Mesenchymal stem cell (in vitro differentiated cells and primary cell): Measurements from ENCODE around the gene CLASRP. TPM values are rescaled to one million over a fixed set of nuclear protein-coding genes. Genes with fewer than 3 reads are reported as not detected.
"Not testable (repeated sequence)": the region's sequence is repeated elsewhere in the genome, so short reads cannot be mapped to it uniquely, and the experiment has no call there.

Experiments used
- DNase-seq: peaks from one replicate; pipeline ENCODE4 v3.0.0-alpha.2; 2013
- H2AFZ ChIP-seq: one replicate; pipeline ENCODE4 v1.6.1; 2013; ENCODE audit warnings: low read depth, mild to moderate bottlenecking, control low read depth, inconsistent platforms, low read length, moderate library complexity
- H2AK5ac ChIP-seq: 2 replicates; pipeline ENCODE4 v1.6.1; 2013; ENCODE audit warnings: low read length, moderate library complexity, mild to moderate bottlenecking, inconsistent platforms; ENCODE audit not compliant: severe bottlenecking
- H2BK120ac ChIP-seq: one replicate; pipeline ENCODE4 v1.6.1; 2013; ENCODE audit warnings: low read depth, mild to moderate bottlenecking, inconsistent platforms, low read length, moderate library complexity
- H2BK12ac ChIP-seq, 2 experiments: one replicate each; pipeline ENCODE4 v1.6.1; 2013; ENCODE audit warnings: inconsistent platforms in 2 of 2, low read length in 2 of 2, mild to moderate bottlenecking in 2 of 2, moderate library complexity in 2 of 2, control low read depth in 1 of 2
- H2BK15ac ChIP-seq: one replicate; pipeline ENCODE4 v1.6.1; 2013; ENCODE audit warnings: mild to moderate bottlenecking, low read depth, inconsistent platforms; ENCODE audit not compliant: poor library complexity, severe bottlenecking
- H2BK5ac ChIP-seq: 2 replicates; pipeline ENCODE4 v1.6.1; 2013; ENCODE audit warnings: low read depth, mild to moderate bottlenecking, low read length, control low read depth, inconsistent platforms; ENCODE audit not compliant: poor library complexity, severe bottlenecking
- H3K14ac ChIP-seq, 2 experiments: one replicate each; pipeline ENCODE4 v1.6.1; 2013; ENCODE audit warnings: inconsistent platforms in 2 of 2, low read length in 2 of 2, control low read depth in 1 of 2, mild to moderate bottlenecking in 1 of 2, moderate library complexity in 1 of 2
- H3K18ac ChIP-seq, 2 experiments: one replicate each; pipeline ENCODE4 v1.6.1; 2013; ENCODE audit warnings: inconsistent platforms in 2 of 2, low read length in 2 of 2, control low read depth in 1 of 2, low read depth in 1 of 2, mild to moderate bottlenecking in 1 of 2
- H3K23ac ChIP-seq, 2 experiments: one replicate each; pipeline ENCODE4 v1.6.1; 2013; ENCODE audit warnings: inconsistent platforms in 2 of 2, low read length in 2 of 2, mild to moderate bottlenecking in 2 of 2, moderate library complexity in 2 of 2, control low read depth in 1 of 2
- H3K27ac ChIP-seq: 2 replicates; pipeline ENCODE4 v1.5.1; 2013; ENCODE audit warnings: mild to moderate bottlenecking, moderate library complexity, low read length, control low read depth, inconsistent platforms; ENCODE audit not compliant: poor library complexity, severe bottlenecking
- H3K27me3 ChIP-seq, 2 experiments: 2 replicates each; pipeline versions ENCODE4 v1.6.1 to v1.7.0; 2013; ENCODE audit warnings: low read length in 2 of 2, mild to moderate bottlenecking in 2 of 2, moderate library complexity in 2 of 2, control low read depth in 1 of 2, inconsistent platforms in 1 of 2; ENCODE audit not compliant: control insufficient read depth in 1 of 2, insufficient read depth in 1 of 2
- H3K36me3 ChIP-seq, 2 experiments: 2 replicates each; pipeline versions ENCODE4 v1.6.1 to v1.7.0; 2013; ENCODE audit warnings: low read length in 2 of 2, control low read depth in 1 of 2, inconsistent platforms in 1 of 2, low read depth in 1 of 2, mild to moderate bottlenecking in 1 of 2; ENCODE audit not compliant: insufficient read depth in 2 of 2, control insufficient read depth in 1 of 2
- H3K4ac ChIP-seq, 2 experiments: one replicate each; pipeline ENCODE4 v1.6.1; 2013; ENCODE audit warnings: inconsistent platforms in 2 of 2, low read length in 2 of 2, mild to moderate bottlenecking in 2 of 2, moderate library complexity in 2 of 2, control low read depth in 1 of 2, low read depth in 1 of 2
- H3K4me1 ChIP-seq: 2 replicates; pipeline ENCODE4 v1.6.1; 2013; ENCODE audit warnings: low read depth, low read length, control low read depth; ENCODE audit not compliant: control insufficient read depth, insufficient read depth
- H3K4me2 ChIP-seq: 2 replicates; pipeline ENCODE4 v1.6.1; 2013; ENCODE audit warnings: low read length, mild to moderate bottlenecking, inconsistent platforms; ENCODE audit not compliant: poor library complexity, severe bottlenecking
- H3K4me3 ChIP-seq, 2 experiments: 2 replicates each; pipeline versions ENCODE4 v1.5.1 to v1.7.0; 2013; ENCODE audit warnings: low read length in 2 of 2, mild to moderate bottlenecking in 2 of 2, control low read depth in 1 of 2, low read depth in 1 of 2; ENCODE audit not compliant: insufficient read depth in 1 of 2
- H3K79me1 ChIP-seq: replicated peaks from 2 replicates; pipeline ENCODE4 v1.6.1; 2013; ENCODE audit warnings: mild to moderate bottlenecking, control low read depth, low read length, inconsistent platforms; ENCODE audit not compliant: poor library complexity, severe bottlenecking
- H3K9ac ChIP-seq: 2 replicates; pipeline ENCODE4 v1.7.0; 2013; ENCODE audit warnings: mild to moderate bottlenecking, low read length, moderate library complexity
- H3K9me3 ChIP-seq: 2 replicates; pipeline ENCODE4 v1.7.0; 2013; ENCODE audit warnings: mild to moderate bottlenecking, low read length; ENCODE audit not compliant: control insufficient read depth
- H4K8ac ChIP-seq: one replicate; pipeline ENCODE4 v1.6.1; 2013; ENCODE audit warnings: inconsistent platforms, mild to moderate bottlenecking, low read length, moderate library complexity
- H4K91ac ChIP-seq: one replicate; pipeline ENCODE4 v1.6.1; 2013; ENCODE audit warnings: mild to moderate bottlenecking, low read length, inconsistent platforms
- WGBS: methylation state at CpG from one replicate; pipeline ENCODE4 v1.1.7; 2013; ENCODE audit warnings: mixed read lengths; 5-methylcytosine and 5-hydroxymethylcytosine counted together
- small RNA-seq: library from polyadenylated mRNA; stranded (forward); fragments of <200 nt; extraction: miRNeasy Mini kit (QIAGEN cat#:217004); gene quantifications from one replicate; pipeline ENCODE3, GENCODE V24; 2013; ENCODE audit warnings: low read depth

Gene CLASRP

DNA sequence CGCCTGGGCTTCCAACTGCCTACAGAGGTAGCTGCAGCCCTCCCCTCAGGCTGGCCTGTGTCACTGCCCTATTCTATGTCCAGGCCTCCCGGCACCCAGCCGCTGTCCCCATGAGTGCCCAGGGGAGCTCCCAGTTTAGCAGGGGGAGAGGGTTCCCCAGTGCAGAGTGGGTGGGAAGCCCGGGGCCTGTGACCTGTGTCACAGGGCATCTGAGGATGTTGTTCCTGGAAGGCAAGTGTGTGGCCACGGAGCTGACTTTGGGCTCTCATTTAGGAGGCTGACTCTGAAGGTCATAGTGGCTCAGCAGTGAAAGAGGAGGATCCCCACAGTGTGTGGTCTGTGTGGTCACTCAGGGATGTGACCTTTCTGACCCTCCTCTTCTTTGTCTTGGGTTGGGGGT lies 79.3 kb downstream of the CLASRP start:
- Histone ChIP-seq H2AK5ac (no peak overlapping the region), H3K9me3 (no peaks in the 10 kb centered on the region), H4K91ac (no peak overlapping the region), H3K4me2 (no peak overlapping the region), H3K23ac (no peak overlapping the region), H3K18ac (no peak overlapping the region), H3K4me1 (peaks cover 32% of the 10 kb centered on the region), H3K27ac (no peak overlapping the region), H3K4ac (no peak overlapping the region), H2BK12ac (no peak overlapping the region), H3K36me3 (peaks cover 4 to 22% of the 10 kb centered on the region in 2 experiments), H4K8ac (no peak overlapping the region), H2BK120ac (no peak overlapping the region), H3K79me1 (peaks cover 63% of the 10 kb centered on the region), H3K14ac (no peak overlapping the region), H2BK15ac (no peak overlapping the region), H2BK5ac (no peak overlapping the region), H3K27me3 (no peaks in the 10 kb centered on the region), H2AFZ (no peak overlapping the region), H3K4me3 (no peak overlapping the region), H3K9ac (no peak overlapping the region)
- WGBS = 93% methylated on average over 5 of the region's 5 CpGs
- DNase-seq = no peak

GRCh38 chr19:45118591-45119355 lies 79.9 kb downstream of the CLASRP start:
- H3K14ac ChIP-seq, H2BK5ac ChIP-seq, H2AFZ ChIP-seq, H3K27ac ChIP-seq, H3K18ac ChIP-seq, H3K9me3 ChIP-seq, H3K27me3 ChIP-seq, H2BK12ac ChIP-seq, H3K23ac ChIP-seq, DNase-seq, H4K8ac ChIP-seq, H2BK15ac ChIP-seq, H2BK120ac ChIP-seq, H3K4me3 ChIP-seq, H4K91ac ChIP-seq, H3K4me2 ChIP-seq, H2AK5ac ChIP-seq, H3K9ac ChIP-seq, H3K4ac ChIP-seq: not testable (repeated sequence)
- WGBS = 90% methylated on average over 18 of the region's 18 CpGs
- Histone ChIP-seq H3K36me3 (peaks cover 4 to 22% of the 10 kb centered on the region in 2 experiments), H3K4me1 (peaks cover 32% of the 10 kb centered on the region), H3K79me1 (peaks cover 62% of the 10 kb centered on the region)

- Histone ChIP-seq H4K8ac (no peak overlapping the region), H2BK12ac (no peak overlapping the region), H3K4me3 (no peak overlapping the region), H3K79me1 (peaks cover 64% of the 10 kb centered on the region), H3K27me3 (no peaks in the 10 kb centered on the region), H2BK15ac (no peak overlapping the region), H2BK120ac (no peak overlapping the region), H3K18ac (no peak overlapping the region), H2AK5ac (no peak overlapping the region), H3K4me2 (no peak overlapping the region), H3K9me3 (no peaks in the 10 kb centered on the region), H4K91ac (no peak overlapping the region), H3K36me3 (peaks cover 4 to 20% of the 10 kb centered on the region in 2 experiments), H3K4ac (no peak overlapping the region), H3K9ac (no peak overlapping the region), H3K23ac (no peak overlapping the region), H3K14ac (no peak overlapping the region), H2AFZ (no peak overlapping the region), H2BK5ac (no peak overlapping the region), H3K27ac (no peak overlapping the region), H3K4me1 (peaks cover 32% of the 10 kb centered on the region)
- DNase-seq = no peak
- 100% methylated on average over 5 of the region's 6 CpGs for WGBS
Measured at GRCh38 chr19:45119582-45119981, 80.7 kb downstream of the CLASRP start.

Small RNA genes within 50 kb of the gene (small RNA-seq; reads per million reads assigned to genes)
- gene RNU6-611P = not detected
